Lower leg skin (tissue), 3 donors: ENCODE data around the gene STRBP.

Experiments used
- POLR2A ChIP-seq, 2 donors: fragments of 450-650 bp; IDR thresholded peaks; one replicate each; pipeline ENCODE4 v1.6.1; 2016 to 2017; ENCODE audit warnings: antibody characterized with exemption in 2 of 2, mild to moderate bottlenecking in 1 of 2, moderate library complexity in 1 of 2
- TF ChIP-seq, protein P1 (sequence below), 3 donors: fragments of 450-650 bp; IDR thresholded peaks; one replicate each; pipeline ENCODE4 v1.5.1; 2016; ENCODE audit warnings: antibody characterized with exemption in 3 of 3, mild to moderate bottlenecking in 3 of 3, moderate library complexity in 2 of 3

GRCh38 chr9:123276551-123276950, 8.2 kb upstream of the STRBP start:
- TF ChIP-seq, protein P1, sequence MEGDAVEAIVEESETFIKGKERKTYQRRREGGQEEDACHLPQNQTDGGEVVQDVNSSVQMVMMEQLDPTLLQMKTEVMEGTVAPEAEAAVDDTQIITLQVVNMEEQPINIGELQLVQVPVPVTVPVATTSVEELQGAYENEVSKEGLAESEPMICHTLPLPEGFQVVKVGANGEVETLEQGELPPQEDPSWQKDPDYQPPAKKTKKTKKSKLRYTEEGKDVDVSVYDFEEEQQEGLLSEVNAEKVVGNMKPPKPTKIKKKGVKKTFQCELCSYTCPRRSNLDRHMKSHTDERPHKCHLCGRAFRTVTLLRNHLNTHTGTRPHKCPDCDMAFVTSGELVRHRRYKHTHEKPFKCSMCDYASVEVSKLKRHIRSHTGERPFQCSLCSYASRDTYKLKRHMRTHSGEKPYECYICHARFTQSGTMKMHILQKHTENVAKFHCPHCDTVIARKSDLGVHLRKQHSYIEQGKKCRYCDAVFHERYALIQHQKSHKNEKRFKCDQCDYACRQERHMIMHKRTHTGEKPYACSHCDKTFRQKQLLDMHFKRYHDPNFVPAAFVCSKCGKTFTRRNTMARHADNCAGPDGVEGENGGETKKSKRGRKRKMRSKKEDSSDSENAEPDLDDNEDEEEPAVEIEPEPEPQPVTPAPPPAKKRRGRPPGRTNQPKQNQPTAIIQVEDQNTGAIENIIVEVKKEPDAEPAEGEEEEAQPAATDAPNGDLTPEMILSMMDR (IDR thresholded peaks at IDR 0.05), result no peak
- TF ChIP-seq POLR2A (IDR thresholded peaks at IDR 0.05), result no peak
